Activated CD4-positive, alpha-beta T cell treated with anti-CD3 and anti-CD28 coated beads, Interleukin-2, amount 50 U/mL, for 4 hours (primary cell): ENCODE results near the gene SQSTM1.

Experiments used
- DNase-seq, 2 experiments: peaks; one replicate each; pipeline ENCODE4 v3.0.0-alpha.2; 2020

Gene SQSTM1

DNA sequence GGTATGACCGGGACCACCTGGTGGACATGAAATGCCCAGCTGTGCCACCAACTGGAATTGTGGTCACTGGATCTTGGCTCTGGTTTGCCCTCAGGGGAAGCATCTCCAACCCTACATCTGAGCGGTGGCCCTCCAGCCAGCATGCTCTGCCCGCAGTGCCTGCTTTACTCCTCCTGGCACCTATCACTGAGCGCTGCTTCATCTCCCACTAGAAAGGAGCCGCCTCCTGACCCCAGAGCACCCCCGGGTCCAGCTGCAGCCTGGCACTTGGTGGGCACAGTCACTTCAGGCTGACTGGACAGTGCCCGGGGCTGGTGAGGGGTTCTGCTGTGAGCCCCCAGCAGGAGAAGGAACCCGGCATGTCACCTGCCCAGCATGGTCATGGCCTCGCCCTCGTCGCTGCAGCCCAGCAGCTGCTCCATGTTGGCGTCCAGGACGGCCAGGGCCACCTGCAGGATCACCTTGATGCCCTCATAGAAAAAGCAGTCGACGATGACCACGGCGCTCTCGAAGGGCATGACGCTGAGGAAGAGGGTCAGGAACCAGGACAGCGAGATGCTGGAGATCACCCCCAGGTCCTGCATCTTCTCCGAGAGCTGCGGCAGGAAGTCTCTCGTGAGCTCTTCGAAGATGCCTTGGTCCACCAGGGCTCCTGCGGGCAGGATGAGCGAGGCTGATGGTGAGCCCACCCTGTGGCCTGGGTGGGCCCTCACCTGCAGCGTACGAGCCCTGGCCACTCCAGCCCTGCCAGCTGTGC is 54.0 kb downstream of the SQSTM1 start:
- no peak for DNase-seq

DNA sequence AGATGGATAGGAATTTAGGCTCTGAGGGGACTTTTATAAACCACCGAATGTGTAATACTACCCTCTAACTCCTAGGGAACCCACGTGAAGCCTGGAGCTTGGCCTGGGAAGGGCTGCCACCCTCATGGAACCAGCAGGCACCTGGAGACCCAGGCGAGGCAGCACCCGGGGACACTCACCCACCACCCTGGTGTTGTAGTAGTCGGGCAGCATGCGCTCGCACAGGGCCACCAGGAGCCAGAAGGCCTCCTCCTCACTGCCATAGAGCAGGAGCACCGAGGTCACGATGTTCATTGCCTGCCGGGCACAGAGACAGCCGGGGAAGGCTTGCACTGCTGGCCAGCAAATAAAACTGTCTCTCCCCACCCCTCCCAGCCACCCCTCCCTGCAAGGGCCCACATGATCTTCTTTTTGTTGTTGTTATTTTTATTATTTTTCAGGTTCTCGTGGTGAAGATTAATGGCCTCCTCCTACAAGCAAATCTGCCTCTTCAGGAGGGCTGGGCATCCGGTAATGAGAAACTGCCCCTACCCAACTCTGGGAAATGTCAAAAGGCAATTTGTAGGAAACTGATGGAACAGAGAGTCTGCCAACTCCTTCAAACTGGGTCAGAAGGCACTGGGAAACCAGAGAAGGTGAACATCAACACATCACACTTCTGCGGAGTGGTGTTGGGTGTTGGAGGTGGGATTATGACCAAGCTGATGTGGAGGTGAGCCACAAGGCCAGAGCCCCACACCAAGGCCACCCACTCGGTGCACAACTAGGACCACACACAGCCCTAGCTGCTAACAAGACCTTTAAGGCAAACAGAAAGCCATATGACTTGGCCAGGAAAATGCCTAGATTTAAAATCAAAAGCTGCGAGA is 55.3 kb downstream of the SQSTM1 start:
- no peak for DNase-seq

DNA sequence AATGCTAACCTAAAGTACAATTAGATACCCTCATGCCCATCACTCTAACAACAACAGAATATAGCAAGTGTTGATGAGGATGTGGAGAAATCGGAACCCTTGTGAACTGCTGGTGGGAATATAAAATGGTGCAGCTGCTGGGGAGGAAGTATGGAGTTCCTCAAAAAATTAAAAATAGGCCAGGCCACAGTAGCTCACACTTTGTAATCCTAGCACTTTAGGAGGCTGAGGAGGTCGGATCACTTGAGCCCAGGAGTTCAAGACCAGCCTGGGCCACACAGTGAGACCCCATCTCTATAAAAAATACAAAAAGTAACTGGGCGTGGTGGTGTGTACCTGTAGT is 55.9 kb downstream of the SQSTM1 start:
- no peak for DNase-seq

DNA sequence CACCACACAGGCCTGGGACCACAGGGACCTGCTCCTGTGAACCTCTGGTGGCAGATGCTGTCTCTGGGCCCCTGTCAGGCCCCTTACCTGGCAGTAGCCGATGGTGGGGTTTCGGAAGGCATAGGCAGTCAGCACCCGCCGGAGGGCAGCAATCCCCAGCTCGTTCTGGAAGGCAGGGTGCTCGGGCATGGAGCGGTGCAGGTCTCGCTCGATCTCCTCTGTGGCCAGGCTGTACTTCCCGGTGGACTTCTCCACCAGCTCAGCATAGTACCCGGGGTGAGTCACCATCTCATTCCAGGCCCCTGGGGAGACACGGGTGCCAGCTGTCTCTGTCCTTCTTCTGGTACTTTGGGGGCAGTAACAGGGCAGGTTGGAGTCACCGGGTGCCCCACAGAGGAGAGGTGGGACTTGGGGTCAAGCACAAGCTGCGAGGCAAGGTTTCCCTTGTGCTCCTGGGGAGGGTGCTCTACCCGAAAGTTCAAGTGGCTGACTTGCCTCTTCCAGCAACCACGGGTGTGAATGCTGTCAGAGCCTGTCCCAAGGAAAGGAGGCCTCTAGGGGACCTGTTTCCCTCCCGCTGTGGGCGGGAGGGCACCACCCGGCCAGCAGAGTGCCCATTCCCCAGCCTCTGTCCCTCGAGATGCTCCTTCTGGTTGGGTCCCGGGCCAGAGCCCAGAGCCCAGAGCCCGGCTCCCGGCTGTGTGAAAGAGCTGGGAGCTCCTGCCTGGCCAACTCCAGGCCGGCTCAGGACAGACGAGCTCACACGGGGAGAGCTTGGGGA is 57.7 kb downstream of the SQSTM1 start:
- no peak for DNase-seq

DNA sequence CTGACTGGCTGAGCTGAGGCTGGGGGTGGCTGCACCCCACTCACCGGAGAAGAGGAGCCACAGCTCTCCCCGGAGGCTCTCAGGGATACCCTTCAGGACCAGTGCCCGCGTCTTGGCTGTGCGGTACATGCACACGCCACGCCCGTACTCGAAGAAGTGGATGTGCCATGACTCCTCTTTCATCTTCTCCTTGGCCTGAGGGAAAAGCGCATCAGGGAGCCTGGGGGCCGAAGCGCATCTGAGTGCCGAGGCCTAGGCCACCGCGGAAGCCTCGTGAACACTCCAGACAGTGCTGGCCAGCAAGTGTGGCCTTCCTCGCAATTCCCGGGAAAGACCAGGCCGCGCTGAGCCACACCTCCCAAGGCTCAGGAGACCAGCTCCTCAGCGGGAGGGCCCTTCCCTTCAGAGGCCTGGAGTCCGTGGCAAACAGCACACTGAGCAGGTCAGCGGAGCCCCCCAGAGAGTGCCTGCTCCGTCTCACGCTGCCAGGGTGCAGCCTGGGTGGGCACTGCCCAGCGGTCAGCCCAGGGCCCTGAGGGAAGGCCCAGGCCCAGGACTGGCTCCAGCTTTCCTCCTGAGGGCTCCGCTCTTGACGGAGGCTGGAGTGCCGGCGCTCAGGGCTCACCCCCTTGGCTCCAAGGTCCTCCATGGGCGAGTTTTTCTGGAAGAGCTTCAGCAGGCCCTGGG is 58.4 kb downstream of the SQSTM1 start:
- DNase-seq = no peak

DNA sequence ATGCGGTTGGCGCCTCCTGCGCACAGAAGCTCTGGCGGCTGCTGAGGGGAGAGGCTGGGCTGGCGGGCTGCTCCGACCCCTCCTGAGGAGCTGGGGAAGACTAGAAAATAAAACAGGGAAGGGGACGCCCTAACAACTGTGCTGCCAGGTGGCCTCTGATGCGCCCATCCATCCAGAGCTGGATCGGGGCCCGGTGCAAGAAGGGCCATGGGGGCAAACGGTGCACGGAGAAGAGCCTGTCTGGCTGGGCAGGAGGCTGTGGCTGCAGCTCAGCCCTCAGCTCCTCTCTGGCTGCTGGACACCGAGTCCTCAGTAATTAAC is 58.9 kb downstream of the SQSTM1 start:
- DNase-seq = no peak

DNA sequence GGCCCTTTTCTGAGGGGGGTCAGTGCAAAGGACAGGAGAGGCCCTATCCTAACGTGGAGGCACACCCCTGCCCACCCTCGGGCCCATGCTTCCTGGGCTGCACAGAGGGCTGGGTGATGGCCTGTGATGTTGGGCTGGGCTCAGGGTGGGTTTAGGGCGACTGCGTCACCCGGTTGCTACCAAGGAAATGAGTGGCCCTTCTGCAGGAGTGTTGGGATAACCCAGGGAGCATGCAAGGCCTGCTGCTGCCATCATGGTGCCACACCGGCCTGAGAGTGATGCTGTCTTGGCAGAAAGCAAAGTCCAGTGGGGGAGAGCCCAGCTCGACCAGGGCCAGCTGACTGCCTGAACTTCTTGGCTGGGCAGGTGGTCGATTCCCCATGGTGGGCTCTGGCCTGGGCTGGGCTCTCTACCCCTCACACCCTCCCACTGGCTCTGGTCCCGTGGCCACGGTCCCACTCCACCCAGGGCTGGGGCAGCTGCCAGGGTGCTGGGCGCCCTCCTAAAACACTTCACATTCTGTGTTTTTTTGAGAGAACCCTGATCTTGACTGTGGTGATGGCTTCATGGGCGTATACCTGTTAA is 59.5 kb downstream of the SQSTM1 start:
- no peak for DNase-seq

DNA sequence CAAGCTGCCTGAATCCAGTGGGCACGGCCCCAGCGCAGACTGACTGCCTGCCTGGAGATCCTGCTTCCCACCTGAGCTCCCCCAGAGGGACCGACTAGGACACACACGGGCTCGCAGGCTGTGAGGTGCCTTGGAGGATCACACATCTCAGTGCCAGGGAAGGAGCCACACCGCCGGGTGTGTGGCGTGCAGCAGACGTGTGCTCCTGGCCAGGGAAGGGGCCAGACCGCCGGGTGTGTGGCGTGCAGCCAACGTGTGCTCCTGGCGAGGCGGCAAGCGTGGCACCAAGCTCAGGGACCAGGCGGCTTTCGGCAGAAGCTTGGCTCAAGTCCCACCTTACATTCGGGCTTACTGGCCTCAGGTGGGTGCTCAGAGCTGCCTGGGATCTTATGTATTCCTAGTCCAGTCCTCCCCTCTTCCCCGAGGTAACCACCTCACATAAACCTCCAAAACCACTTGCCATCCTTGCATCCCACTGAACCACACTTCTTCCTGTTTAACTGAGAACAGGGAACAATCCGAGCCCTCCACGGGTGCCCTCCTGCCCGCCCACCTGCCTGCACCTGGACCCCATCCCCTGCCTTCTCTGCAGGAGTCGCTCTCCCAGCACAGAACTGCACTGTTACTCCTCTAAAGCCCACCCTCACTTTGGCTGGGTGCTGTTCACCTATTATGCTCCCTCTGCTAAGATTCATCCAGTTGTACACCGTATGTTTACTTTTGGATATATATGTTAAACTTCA is 60.3 kb downstream of the SQSTM1 start:
- no peak for DNase-seq

DNA sequence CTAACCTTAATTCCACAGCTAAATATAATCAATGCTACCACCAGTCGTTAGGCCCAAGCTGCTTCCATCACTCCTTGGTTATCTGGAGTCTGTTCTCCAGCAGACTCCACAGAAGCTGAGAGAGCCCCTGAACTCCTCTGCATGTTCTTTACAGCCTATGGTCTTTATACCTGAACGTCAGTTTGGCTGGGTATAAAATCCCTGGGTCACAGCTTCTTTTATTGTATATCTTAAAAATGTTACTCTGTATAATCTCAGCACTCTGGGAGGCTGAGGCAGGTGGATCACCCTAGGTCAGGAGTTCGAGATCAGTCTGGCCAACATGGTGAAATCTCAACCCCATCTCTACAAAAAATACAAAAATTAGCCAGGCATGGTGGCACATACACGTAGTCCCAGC is 61.6 kb downstream of the SQSTM1 start:
- DNase-seq = no peak

DNA sequence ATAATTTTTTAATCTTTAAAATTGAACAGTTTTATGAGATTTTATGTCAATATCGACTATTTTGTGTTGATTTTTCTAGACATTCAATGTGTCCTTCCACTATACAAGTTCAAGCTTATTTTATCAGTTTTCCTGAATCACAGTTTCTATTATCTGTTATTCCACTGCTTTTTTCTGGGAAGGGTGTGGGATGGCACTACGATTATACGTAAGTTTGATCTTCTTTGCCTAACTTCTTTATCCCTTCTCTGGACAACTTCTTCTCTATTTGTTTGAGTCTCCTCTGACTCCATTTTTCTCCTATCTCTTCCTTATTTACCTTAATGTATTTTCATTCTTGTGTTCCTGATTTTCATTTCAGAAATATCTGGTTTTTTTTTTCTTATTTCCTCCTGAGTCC is 62.5 kb downstream of the SQSTM1 start:
- DNase-seq = no peak

DNA sequence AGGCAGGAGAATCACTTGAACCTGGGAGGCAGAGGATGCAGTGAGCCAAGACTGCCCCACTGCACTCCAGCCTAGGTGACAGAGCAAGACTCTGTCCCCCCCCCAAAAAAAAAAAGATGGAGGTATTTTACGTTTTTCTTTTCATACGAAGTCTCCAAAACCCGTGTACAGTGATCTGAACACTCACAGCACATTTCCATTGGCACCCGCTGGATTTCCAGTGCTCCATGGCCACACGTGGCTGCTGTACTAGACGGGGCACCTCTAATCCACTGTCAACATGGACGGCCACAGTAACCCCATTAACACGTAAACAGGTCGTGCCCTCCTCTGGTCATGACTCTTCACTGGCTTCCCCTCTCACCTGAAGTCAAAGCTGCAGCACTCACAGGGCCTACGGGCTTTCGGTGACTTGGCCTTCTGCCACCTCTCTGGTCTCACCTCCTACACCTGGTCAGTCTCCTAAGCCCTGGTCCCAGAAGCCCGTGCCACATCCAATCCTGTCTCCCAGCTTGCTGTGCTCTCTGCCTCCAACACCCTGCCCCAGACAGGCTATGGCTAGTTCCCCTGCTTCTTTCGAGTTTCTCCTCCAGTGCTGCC is 64.9 kb downstream of the SQSTM1 start:
- DNase-seq = no peak

DNA sequence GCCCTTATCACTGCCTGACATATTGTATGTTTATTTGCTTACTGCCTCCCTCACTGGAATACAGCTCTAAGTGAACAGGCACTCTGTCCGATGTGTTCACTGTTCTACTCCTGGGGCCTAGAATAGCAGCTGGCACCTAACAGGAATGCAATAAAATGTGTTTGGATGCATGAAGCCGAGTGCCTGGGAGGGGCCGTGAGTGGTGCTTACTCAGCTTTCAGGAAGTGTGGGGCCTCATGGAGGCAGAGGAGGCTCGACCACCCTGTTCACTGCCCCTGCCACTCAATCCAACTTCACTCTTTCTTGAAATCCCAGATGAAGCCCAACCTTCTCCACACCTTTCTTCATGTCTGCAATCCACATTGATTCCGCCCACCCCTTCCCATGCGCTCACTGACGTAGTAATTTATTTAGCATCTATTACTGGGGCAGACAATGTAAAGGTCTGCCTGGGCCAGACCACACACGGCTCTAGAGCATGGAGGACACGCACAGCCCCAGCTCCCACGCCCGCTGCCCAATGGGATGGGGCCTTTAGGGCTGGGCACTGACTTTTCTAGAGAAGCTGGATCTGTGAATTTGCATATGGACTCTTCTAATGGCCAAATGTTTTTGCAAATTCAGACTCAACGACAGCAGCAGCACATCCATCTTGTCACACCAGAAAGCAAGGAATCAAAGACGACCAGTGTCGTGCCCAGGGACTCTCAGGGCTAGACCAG is 65.6 kb downstream of the SQSTM1 start:
- DNase-seq = no peak

DNA sequence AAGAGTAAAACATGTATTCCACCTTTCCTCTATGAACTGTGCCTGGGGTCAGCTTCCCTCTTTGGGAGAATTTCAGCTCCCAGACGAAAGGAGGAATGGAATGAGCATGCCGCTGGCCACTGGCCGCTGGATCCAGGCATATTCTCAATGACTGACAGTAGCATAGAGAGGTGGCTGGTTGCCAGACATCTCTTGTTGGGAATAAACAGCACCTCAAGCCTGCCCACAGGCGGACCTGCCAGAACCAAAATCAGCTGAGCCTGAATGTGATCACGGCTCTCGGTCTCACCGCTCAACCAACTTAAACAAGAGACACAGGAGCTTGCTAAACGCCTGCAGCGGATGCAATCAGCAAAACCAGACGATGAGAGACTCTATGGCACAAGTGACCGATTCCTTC is 66.4 kb downstream of the SQSTM1 start:
- DNase-seq = no peak
